Nephron progenitor cell (in vitro differentiated cells): ENCODE results near the gene RPA4.

Experiments
- DNase-seq: peaks from one replicate; pipeline ENCODE4 v3.0.0; 2021
- H3K27ac Mint-ChIP-seq: 2 replicates; pipeline ENCODE4 v1.8.0; 2021; ENCODE audit warnings: mild to moderate bottlenecking, moderate library complexity, mixed read lengths
- H3K27me3 Mint-ChIP-seq: 2 replicates; pipeline ENCODE4 v1.8.0; 2021; ENCODE audit warnings: mild to moderate bottlenecking, low read depth, mixed read lengths; ENCODE audit not compliant: poor library complexity
- H3K36me3 Mint-ChIP-seq: 2 replicates; pipeline ENCODE4 v1.8.0; 2021; ENCODE audit warnings: low read depth, mixed read lengths
- H3K4me1 Mint-ChIP-seq: 2 replicates; pipeline ENCODE4 v1.8.0; 2021; ENCODE audit warnings: mixed read lengths
- H3K4me3 Mint-ChIP-seq: 2 replicates; pipeline ENCODE4 v1.8.0; 2021; ENCODE audit warnings: mild to moderate bottlenecking, moderate library complexity, mixed read lengths
- H3K9me3 Mint-ChIP-seq: 2 replicates; pipeline ENCODE4 v1.8.0; 2021; ENCODE audit warnings: mild to moderate bottlenecking, moderate library complexity, mixed read lengths
- CTCF ChIP-seq: fragments of 200-600 bp; sonication (generic); IDR thresholded peaks from 2 replicates; pipeline ENCODE4 v1.5.0; 2021; ENCODE audit warnings: antibody characterized with exemption

Gene RPA4

GRCh38 chrX:96924581-96924980, 40.9 kb downstream of the RPA4 start:
- H3K4me3 Mint-ChIP-seq = no peak overlapping the region
- H3K4me1 Mint-ChIP-seq = no peaks in the 10 kb centered on the region
- H3K27me3 Mint-ChIP-seq = no peaks in the 10 kb centered on the region
- H3K9me3 Mint-ChIP-seq = no peaks in the 10 kb centered on the region
- H3K36me3 Mint-ChIP-seq = no peaks in the 10 kb centered on the region
- peak overlapping the region; percentile 27 for H3K27ac Mint-ChIP-seq
- no peak for TF ChIP-seq CTCF
- DNase-seq = no peak

- Mint-ChIP-seq H3K9me3 (no peaks in the 10 kb centered on the region), H3K36me3 (no peaks in the 10 kb centered on the region), H3K27me3 (no peaks in the 10 kb centered on the region), H3K4me1 (no peaks in the 10 kb centered on the region), H3K27ac (no peak overlapping the region), H3K4me3 (no peak overlapping the region)
- no peak for TF ChIP-seq CTCF
- no peak for DNase-seq
Measured at GRCh38 chrX:96929036-96929435, 45.3 kb downstream of the RPA4 start.
